ENCODE data around the gene ZBED5.

DNA sequence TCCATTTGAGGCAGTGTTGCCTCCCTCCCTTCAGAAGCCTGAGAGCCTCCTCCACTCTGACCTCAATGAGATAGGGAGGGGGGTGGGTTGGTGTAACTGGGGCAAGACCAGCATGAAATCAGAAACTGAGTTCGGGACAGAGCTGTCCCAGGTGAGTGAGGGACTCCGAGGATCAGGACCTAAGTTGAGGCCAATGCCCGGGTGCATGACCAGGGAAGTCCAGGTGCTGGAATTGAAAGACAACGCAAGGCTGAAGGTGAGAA, 40.8 kb upstream of the ZBED5 start:
- no peak for TF ChIP-seq POLR2A (IDR thresholded peaks at IDR 0.05)
- TF ChIP-seq, protein P1, sequence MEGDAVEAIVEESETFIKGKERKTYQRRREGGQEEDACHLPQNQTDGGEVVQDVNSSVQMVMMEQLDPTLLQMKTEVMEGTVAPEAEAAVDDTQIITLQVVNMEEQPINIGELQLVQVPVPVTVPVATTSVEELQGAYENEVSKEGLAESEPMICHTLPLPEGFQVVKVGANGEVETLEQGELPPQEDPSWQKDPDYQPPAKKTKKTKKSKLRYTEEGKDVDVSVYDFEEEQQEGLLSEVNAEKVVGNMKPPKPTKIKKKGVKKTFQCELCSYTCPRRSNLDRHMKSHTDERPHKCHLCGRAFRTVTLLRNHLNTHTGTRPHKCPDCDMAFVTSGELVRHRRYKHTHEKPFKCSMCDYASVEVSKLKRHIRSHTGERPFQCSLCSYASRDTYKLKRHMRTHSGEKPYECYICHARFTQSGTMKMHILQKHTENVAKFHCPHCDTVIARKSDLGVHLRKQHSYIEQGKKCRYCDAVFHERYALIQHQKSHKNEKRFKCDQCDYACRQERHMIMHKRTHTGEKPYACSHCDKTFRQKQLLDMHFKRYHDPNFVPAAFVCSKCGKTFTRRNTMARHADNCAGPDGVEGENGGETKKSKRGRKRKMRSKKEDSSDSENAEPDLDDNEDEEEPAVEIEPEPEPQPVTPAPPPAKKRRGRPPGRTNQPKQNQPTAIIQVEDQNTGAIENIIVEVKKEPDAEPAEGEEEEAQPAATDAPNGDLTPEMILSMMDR (IDR thresholded peaks at IDR 0.05): no peak

Data from suprapubic skin (tissue), 3 donors.